Measurements from ENCODE around the gene TRAPPC3L. TPM values are rescaled to one million over a fixed set of nuclear protein-coding genes. Genes with fewer than 3 reads are reported as not detected.

Gene TRAPPC3L
- total RNA-seq, 1 donor from 2014 or later = not detected

- no peak for DNase-seq (ENCODE audit: low spot score)
Measured at GRCh38 chr6:116557893-116558292, 12.4 kb upstream of the TRAPPC3L start.

GRCh38 chr6:116556814-116557415 is 11.4 kb upstream of the TRAPPC3L start:
- no peak for DNase-seq (ENCODE audit: low spot score)

GRCh38 chr6:116556065-116556464 is 10.6 kb upstream of the TRAPPC3L start:
- no peak for DNase-seq (ENCODE audit: low spot score)

DNA sequence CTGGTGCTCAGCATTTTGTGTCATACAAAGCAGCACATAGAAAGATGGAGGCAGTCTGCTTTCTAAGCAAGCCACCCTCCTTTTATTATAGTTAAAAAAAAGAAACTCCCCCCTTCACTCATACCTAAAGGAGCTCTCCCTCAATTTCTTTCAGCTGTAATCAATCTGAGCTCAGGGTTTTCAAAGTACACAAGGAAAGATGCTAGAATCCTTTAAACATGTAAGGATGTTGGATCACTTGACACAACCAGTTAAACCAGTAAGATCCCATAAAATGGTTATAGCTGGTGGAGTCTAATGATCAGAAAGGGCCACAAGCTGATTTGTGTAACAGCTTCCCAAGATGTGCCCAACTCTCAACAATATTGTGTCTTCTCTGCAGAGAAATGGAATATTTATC is 8.0 kb upstream of the TRAPPC3L start, which contains the start of gene CALHM4:
Gene CALHM4 (plus strand): TSS at position 301 of the 400 bp plus-strand sequence. CDS start 43 bp downstream, at position 344.
- no peak for DNase-seq (ENCODE audit: low spot score)

GRCh38 chr6:116550796-116551195 is 5.3 kb upstream of the TRAPPC3L start:
- no peak for DNase-seq (ENCODE audit: low spot score)

- DNase-seq (ENCODE audit: low spot score) = no peak
Measured at GRCh38 chr6:116547358-116547757, 1.9 kb upstream of the TRAPPC3L start.

DNA sequence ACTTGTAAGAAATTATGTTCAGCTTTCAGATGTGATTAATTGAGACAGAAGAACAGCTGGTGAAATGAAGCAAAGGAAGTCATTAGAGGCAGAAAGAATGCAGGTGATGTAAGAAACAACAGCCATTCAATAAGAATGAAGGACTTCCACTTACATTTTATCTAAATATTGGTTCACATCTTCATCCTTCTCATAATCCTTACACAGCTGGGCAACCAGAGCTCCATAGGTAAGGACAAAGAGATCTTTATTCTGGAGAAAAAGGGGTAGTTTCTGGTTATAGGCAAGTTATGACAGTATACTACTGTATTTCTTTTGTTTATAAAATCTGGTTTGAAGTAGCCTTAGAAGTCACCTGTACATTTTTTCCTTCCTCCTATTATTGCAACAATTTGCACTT is 2.3 kb downstream of the TRAPPC3L start:
- DNase-seq (ENCODE audit: low spot score) = no peak

DNA sequence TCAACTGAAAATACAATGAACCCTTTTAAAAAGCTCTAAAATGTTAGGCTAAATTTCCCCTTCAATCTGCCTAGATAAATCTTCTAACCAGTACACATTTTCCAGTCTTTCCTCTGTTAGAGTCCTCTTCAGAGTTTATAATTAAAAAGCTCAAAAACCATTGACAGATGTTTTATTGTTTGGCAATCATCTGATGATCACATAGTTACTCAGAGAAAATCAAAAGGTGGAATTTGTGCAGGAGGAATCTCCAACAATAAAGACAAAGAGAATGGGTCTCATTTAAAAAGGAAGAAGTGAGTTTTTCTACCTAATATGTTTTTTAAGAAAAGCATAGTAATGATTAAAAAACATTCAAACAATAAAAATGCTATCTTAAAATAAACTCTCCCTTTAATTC is 3.1 kb downstream of the TRAPPC3L start:
- DNase-seq (ENCODE audit: low spot score) = no peak

DNA sequence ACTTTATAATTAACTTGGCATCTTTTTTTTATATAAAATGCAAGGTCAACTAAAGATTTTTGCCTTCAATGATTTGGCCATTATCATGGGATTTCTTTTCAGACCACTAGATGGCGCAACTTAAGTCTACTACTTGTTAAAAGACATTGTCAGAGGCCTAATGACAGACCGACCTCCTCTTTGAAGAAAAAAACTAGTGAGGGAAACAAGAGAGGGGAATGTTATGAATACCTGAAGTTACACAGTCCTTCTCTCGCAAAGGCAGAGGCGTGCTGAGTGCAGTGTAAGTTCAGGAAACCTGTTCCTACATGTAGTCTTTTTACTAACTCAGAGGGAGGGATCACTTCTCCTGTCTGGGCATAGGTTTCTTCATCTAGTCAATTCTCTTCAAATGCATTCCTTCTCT is 9.3 kb downstream of the TRAPPC3L start:
- DNase-seq (ENCODE audit: low spot score) = no peak

GRCh38 chr6:116535109-116535508 is 10.4 kb downstream of the TRAPPC3L start:
- no peak for DNase-seq (ENCODE audit: low spot score)

DNA sequence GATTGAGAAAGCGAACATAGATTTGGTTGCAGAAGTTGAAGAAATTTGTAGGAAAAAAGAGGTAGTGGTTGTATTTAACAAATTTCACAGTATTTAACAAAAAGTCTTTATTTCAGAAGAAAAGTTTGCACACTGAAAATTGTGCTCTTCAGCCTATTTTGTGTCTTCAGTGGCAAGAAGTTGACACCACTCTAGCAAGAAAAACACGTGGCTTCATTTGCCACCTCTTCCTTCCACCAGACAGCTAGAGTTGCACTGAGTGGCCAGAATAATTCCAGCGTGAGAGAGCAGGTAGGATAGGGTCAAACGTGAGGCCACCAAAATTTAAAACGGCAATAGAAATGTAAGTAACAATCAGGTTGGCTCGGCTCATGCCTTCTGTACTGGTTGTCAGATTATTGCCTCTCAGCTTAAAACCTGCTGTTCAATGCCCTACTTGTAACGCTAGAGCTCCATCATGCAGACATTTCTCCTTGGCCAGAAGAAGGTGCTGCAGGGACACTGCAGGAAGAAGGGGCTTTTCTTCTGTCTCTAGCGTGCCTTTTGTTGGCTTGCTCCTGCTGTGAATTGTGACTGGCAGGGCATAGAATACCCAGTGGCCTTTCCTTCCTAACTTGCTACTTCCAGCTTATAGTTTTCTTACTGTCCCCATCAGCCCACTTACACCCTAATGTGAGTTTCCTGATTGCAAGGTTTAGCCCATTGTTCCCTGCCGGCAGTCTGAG is 12.1 kb downstream of the TRAPPC3L start:
- no peak for DNase-seq (ENCODE audit: low spot score)

- no peak for DNase-seq (ENCODE audit: low spot score)
Measured at GRCh38 chr6:116531675-116532570, 13.6 kb downstream of the TRAPPC3L start.

- no peak for DNase-seq (ENCODE audit: low spot score)
Measured at GRCh38 chr6:116530436-116530835, 15.0 kb downstream of the TRAPPC3L start.

GRCh38 chr6:116529466-116530290 is 15.8 kb downstream of the TRAPPC3L start:
- DNase-seq (ENCODE audit: low spot score) = no peak

- no peak for DNase-seq (ENCODE audit: low spot score)
Measured at GRCh38 chr6:116528780-116529179, 16.7 kb downstream of the TRAPPC3L start.

GRCh38 chr6:116528133-116528532 is 17.4 kb downstream of the TRAPPC3L start:
- DNase-seq (ENCODE audit: low spot score) = no peak

GRCh38 chr6:116524236-116524635 is 21.2 kb downstream of the TRAPPC3L start:
- DNase-seq (ENCODE audit: low spot score) = no peak

GRCh38 chr6:116522896-116523295 is 22.6 kb downstream of the TRAPPC3L start:
- DNase-seq (ENCODE audit: low spot score) = no peak

DNA sequence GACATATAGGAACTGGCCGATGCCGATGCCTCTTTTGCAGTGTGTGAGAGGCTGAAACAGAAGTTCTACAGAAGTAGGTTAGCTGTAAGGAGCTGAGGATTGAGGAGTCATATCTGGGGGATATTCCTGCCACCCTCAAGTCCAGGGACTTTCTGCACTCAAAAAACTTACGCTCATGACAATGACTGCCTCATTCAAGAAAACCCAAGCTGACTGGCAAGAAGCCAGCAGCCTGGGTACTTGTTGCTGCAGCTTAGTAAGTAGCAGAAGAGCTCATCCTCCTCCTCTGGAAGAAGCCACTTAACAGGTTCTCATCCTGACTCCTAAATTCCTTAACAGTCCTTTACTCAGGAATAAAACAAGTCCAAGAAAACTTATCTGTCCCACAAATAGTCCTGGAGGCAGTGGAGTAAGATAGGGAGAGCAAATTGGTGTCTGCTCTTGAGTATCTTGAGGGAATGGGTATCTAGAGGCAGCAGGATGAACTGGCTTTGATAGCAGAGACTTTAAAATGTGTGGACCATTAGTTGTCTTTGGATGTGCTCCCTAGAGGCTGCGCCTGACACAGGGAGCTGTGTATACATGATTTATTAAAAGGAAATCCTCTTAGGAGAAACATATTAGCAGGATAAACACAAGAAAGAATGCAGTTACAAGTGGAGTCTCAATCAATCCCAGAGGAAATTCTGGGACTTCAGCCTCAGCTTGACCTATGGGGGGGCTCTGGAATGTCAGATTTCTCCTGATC is 26.7 kb downstream of the TRAPPC3L start:
- no peak for DNase-seq (ENCODE audit: low spot score)

DNA sequence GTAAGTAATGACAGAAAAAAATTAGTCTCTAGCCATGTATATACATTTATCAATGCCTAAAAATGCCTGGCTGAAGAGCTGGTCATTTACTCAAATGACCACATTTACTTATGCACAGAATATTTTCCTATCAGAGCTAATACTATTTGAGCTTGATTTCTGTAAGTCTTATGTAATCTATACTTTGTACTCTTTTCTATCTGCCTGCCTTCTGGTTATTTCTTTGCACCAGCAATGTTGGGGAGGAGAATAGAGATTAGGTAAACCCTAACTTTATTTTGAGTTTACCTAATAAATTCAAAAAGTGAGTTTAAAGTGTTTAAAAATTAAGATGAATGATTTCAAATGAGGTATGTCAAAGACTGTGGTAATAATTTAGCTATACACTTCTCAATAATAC is 30.3 kb downstream of the TRAPPC3L start:
- no peak for DNase-seq (ENCODE audit: low spot score)
